CD4-positive, alpha-beta T cell treated with Interleukin-17A for 4 hours (primary cell): ENCODE data around the gene BFSP2.
"Not testable (repeated sequence)": the region's sequence is repeated elsewhere in the genome, so short reads cannot be mapped to it uniquely, and the experiment has no call there.

Experiments used
- DNase-seq: peaks from one replicate; pipeline ENCODE4 v3.0.0-alpha.2; 2020; ENCODE audit warnings: mixed read lengths

Gene BFSP2

GRCh38 chr3:133457465-133458067, 57.7 kb downstream of the BFSP2 start:
- DNase-seq = no peak

GRCh38 chr3:133459400-133459799, 59.5 kb downstream of the BFSP2 start:
- DNase-seq = no peak

GRCh38 chr3:133460809-133461208, 61.0 kb downstream of the BFSP2 start:
- DNase-seq = no peak

GRCh38 chr3:133461291-133461690, 61.4 kb downstream of the BFSP2 start:
- DNase-seq = no peak

GRCh38 chr3:133463347-133463860, 63.5 kb downstream of the BFSP2 start:
- no peak for DNase-seq

GRCh38 chr3:133464573-133464972, 64.7 kb downstream of the BFSP2 start:
- DNase-seq = no peak

- DNase-seq = no peak
Observed at GRCh38 chr3:133466531-133467386, 66.9 kb downstream of the BFSP2 start.

- no peak for DNase-seq
Observed at GRCh38 chr3:133467780-133468179, 67.9 kb downstream of the BFSP2 start.

GRCh38 chr3:133468251-133468721, 68.4 kb downstream of the BFSP2 start:
- DNase-seq = no peak

- DNase-seq = no peak
Observed at GRCh38 chr3:133469140-133469731, 69.4 kb downstream of the BFSP2 start.

- DNase-seq = no peak
Observed at GRCh38 chr3:133472242-133472641, 72.4 kb downstream of the BFSP2 start.

GRCh38 chr3:133472889-133473288, 73.0 kb downstream of the BFSP2 start:
- no peak for DNase-seq

- DNase-seq = not testable (repeated sequence)
Observed at GRCh38 chr3:133473472-133474191, 73.8 kb downstream of the BFSP2 start.

- DNase-seq = no peak
Observed at GRCh38 chr3:133474251-133474801, 74.5 kb downstream of the BFSP2 start.

- DNase-seq = no peak
Observed at GRCh38 chr3:133474817-133475216, 75.0 kb downstream of the BFSP2 start.

- DNase-seq = no peak
Observed at GRCh38 chr3:133475245-133476010, 75.6 kb downstream of the BFSP2 start.

GRCh38 chr3:133476971-133477375, 77.1 kb downstream of the BFSP2 start:
- no peak for DNase-seq

GRCh38 chr3:133477487-133477886, 77.6 kb downstream of the BFSP2 start:
- DNase-seq = no peak

GRCh38 chr3:133478624-133479023, 78.8 kb downstream of the BFSP2 start:
- DNase-seq = no peak

GRCh38 chr3:133479401-133479800, 79.5 kb downstream of the BFSP2 start:
- DNase-seq = no peak

GRCh38 chr3:133479895-133480669, 80.2 kb downstream of the BFSP2 start:
- DNase-seq = no peak
